ENCODE data around the gene RPL19. TPM values are rescaled to one million over a fixed set of nuclear protein-coding genes. Genes with fewer than 3 reads are reported as not detected.

The RPL19 gene
- total RNA-seq: 1,631 and 2,257 TPM in 2 replicates

DNA sequence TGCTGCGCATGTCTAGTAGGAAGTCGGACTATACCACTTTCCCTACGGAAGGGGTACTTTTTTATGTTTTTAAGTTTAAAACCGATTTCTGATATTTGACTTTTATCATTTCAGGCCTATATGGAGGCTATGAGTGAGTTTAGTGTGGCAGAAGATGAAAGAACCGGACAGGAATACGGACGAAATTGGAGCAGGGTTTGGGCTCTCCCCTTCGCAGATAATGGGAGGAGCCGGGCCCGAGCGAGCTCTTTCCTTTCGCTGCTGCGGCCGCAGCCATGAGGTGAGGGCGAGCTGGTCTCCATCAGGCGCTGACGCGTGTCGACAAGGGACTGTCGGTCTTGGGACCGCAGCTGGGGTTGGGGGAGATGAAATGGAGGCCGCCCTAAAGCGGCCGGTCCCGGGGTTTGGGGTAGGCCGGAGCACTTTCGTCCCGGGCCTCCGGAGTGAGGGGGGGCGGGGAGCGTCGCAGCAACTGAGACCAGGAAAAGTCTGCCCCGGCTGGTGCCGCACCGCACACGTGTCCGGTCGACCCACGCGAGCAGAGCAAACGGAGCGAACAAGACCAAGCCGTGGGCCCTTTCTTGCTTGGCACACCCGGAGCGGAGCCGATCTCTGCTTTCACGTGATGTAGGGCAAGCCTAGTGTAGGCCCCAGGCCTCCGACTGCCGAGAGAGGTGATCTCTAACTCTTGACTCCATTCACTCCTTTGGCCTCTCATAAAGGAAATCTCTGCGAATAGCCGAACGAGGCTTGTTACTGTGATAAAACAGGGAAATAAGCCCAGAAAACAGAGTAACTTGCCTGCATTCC is at the start of gene RPL19:
TSS of gene RPL19 (plus strand) at position 214 of the 810 bp plus-strand sequence. CDS start at position 276, 62 bp downstream.

DNA sequence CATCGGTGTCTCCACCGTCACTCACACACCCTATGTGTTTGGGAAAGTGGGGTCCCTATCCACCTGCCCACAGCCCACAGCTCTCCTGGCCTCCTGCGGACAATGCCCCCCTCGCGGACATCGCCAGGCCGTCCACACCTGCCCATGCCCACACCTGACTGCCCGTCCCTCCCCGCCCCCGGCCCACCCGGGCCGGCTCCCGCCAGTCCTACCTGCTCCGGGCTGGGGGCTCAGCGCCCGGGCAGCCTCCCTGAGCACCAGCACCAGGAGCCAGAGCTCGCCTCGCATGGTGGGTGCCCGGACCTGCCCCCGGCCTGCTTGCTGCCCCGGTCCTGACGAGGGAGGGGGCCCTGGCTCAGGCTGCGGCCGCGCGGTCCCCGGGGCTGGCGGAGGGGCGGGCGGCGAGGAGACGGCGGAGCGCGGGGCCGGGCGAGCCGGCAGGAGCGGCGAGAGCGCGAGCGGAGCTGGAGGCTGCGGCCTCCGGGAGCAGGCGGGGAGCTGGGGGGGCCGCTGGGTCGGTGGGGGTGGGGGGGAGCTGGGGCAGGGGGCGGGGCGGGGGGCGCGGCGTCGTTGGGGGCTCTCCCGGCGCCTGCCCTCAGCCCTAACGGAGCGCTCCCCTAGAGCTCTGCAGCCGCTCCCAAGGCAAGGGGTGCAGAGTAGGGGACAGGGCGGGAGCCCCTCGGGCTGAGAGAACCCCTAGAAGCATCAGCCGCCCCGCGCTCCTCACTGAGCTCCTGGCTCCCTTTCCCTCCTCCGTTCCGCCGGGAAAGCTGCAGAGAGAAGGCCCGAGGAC is 48.7 kb upstream of the RPL19 start, which contains the start of gene PLXDC1:
TSS of gene PLXDC1 (minus strand) at position 488 of the 793 bp plus-strand sequence. CDS start at position 288, 200 bp downstream.

DNA sequence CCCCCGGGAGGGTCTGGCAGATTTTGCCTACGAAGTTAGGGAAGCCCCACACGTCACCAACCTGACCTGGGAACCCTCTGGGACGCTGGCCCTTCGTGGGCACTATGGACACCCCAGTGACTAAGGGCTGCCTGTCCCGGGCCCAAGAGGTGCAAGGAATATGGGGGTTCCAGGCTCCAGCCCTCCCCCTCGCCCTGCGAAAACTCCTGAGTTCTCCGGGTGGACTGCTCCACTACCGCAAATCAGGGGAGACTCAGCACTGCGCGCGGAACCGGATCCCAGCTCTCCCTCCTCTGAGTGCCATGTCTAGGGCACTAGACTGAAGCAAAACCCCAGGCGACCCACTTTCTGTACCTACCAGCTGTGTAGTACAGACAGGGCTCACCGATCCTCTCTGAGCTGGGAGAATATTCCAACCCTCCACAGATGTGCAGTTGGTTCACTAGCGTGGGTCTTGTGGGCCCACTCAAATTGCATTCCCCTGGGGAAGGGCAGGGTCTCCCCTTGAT is 34.2 kb upstream of the RPL19 start, which contains the start of gene ARL5C:
TSS of gene ARL5C (minus strand) at position 321 of the 509 bp plus-strand sequence. CDS start 401 bp downstream, outside the sequence.

DNA sequence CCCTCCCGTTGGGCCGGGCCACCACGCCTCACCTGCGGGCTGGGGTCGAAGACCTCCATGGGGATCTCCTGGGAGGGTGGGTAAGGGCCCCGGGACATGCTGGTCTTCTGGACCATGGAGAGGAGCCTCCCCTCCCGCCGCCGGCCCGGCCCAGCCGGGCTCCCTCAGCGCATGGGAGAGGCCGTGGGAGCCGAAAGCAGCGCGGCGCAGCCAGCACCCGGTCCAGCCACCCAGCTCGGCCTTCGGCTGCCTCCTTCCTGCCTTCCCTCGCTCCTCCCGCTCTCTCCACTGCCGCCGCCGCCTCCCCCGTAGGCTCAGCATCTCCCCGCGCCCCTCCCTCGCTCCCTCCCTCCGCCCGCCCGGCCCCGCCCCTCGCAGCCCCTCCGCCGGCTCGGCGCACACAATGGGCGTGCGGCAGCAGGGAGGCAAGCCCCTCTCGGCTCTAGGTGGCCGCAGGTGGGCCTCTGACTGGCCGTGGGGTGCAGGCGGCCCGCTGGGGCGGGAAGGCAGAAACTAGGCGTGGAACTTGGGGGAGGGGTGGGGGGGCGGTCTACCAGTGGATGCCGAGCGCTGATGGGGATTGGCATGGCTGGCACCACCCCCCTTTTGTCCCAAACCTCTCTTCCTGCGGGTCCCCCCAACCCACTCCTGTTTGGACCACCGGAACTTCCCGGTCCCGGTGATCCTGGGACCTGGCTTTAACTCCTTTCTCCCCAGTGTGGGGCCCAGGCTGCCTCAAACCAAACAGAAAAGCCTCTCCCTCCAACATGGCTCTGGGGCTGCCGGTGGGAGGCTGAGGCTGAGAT is 2.5 kb upstream of the RPL19 start, which contains the start of gene CACNB1:
TSS of gene CACNB1 (minus strand) at position 290 of the 806 bp plus-strand sequence. CDS start at position 116, 174 bp downstream.

DNA sequence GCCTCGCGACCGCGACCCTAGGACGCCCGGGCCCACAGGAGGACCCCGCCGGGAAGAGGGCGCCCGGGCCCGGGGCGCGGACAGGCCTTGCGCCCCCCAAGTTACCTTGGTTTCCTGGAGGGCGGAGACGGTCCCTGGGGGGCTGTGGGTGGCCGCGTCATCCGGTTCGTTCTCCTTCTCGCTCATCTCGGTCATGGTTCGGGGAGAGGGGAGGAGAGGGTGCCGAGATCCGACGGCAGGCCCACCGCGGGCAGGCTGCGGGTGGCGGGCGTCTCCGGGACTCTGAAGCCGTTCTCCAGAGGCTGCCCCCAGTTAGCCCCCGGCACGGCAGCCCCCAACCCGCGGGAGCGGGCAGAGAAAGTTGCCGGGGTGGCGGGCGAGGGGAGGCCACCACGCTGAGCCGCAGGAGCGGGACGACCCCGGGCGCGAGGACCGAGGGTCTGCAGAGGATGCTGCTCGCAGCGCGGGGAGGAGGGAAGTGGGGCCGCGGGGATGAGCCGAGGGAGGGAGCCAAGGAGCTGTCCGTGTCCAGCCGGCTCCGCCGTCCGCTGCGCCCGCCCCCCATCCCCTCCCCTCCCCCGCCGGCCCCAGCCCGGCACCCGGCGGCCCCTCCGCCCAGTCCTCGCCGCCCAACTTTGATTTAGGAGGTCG is 25.4 kb downstream of the RPL19 start, which contains the start of gene STAC2:
TSS of gene STAC2 (minus strand) at position 638 of the 651 bp plus-strand sequence. CDS start at position 195, 443 bp downstream.

Other genes starting within 250 kb of the RPL19 start
- under 0.01 TPM in 1 of 2 replicates, not detected in the other for gene FBXO47, start 232.9 kb upstream of the RPL19 start, total RNA-seq
- gene PLXDC1, start 48.6 kb upstream of the RPL19 start, total RNA-seq: 11.8 and 18.5 TPM in 2 replicates
- not detected in 2 replicates for gene ARL5C, start 34.1 kb upstream of the RPL19 start, total RNA-seq
- 7.9 and 10.1 TPM in 2 replicates for gene CACNB1, start 2.6 kb upstream of the RPL19 start, total RNA-seq
- not detected in 2 replicates for gene STAC2, start 25.7 kb downstream of the RPL19 start, total RNA-seq
- 11.4 and 13.5 TPM in 2 replicates for gene FBXL20, start 201.3 kb downstream of the RPL19 start, total RNA-seq